Measurements from ENCODE around the gene FBXW4. TPM values are rescaled to one million over a fixed set of nuclear protein-coding genes. Genes with fewer than 3 reads are reported as not detected.
A peak's percentile ranks its signal among the peaks of the same experiment; 100 is the strongest.

FBXW4 gene
- 52.9 and 60.8 TPM in 2 replicates for total RNA-seq
- 32.7 and 37.1 TPM in 2 replicates for polyA plus RNA-seq
- 25.2 and 26.0 TPM in 2 replicates for polyA plus RNA-seq (2012)
- 41.7 and 96.3 TPM in 2 replicates for polyA minus RNA-seq (ENCODE audit: low replicate concordance)

- TF ChIP-seq CTCF (conservative IDR thresholded peaks at IDR 0.05 in 1 of 2, IDR thresholded peaks at IDR 0.05 in 1 of 2; ENCODE audit: low read depth in 1 of 2, low read length in 2 of 2) = no peak
- TF ChIP-seq EZH2 (IDR thresholded peaks at IDR 0.05; ENCODE audit: low read length, missing control alignments) = no peak
- H3K9me3 ChIP-seq (ENCODE audit: control insufficient read depth, insufficient read depth, low read depth, low read length) = no peaks in the 10 kb centered on the region
- no peaks in the 10 kb centered on the region for H3K27me3 ChIP-seq (ENCODE audit: control insufficient read depth, insufficient read depth, low read length)
- H3K27ac ChIP-seq (ENCODE audit: insufficient read depth, low read length) = peak within 1 kb of the TSS; percentile 98
- H3K9ac ChIP-seq (ENCODE audit: insufficient read depth, low read length) = peak within 1 kb of the TSS; percentile 97
- peaks cover 4% of the 10 kb centered on the region for H3K4me1 ChIP-seq (ENCODE audit: control insufficient read depth, extremely low read depth, insufficient read depth, low read length)
- peak within 1 kb of the TSS; percentile 82 to 95 (median 88) for H3K4me3 ChIP-seq (replicated peaks in 1 of 4; ENCODE audit: control extremely low read depth in 1 of 4, insufficient read depth in 1 of 4, low read depth in 3 of 4, low read length in 4 of 4)
- H3K4me2 ChIP-seq (ENCODE audit: extremely low read depth, insufficient read depth, low read length) = peak within 1 kb of the TSS; percentile 77
- DNase-seq (ENCODE audit: low read depth in 2 of 2) = peak; percentile 39 to 48
- no peaks in the 10 kb centered on the region for H4K20me1 ChIP-seq (ENCODE audit: control insufficient read depth, extremely low read depth, insufficient read depth, low read length)
- no peaks in the 10 kb centered on the region for H3K36me3 ChIP-seq (ENCODE audit: control insufficient read depth, insufficient read depth, low read length)
- peak within 1 kb of the TSS; percentile 94 for H2AFZ ChIP-seq (ENCODE audit: low read length)
- peaks cover 37% of the 10 kb centered on the region for H3K79me2 ChIP-seq (ENCODE audit: control insufficient read depth, insufficient read depth, low read length)
Measured at GRCh38 chr10:101694674-101695403, at the start of gene FBXW4. FBXW4 (minus strand) TSS chr10:101695170; CDS start chr10:101695105, 65 bp downstream.

GRCh38 chr10:101744267-101744666 is 49.3 kb upstream of the FBXW4 start:
- Histone ChIP-seq H3K4me1 (ENCODE audit: control insufficient read depth, extremely low read depth, insufficient read depth, low read length) (no peaks in the 10 kb centered on the region), H3K9me3 (ENCODE audit: control insufficient read depth, insufficient read depth, low read depth, low read length) (no peaks in the 10 kb centered on the region), H3K4me2 (ENCODE audit: extremely low read depth, insufficient read depth, low read length) (no peak overlapping the region), H2AFZ (ENCODE audit: low read length) (no peak overlapping the region), H3K9ac (ENCODE audit: insufficient read depth, low read length) (no peak overlapping the region), H3K36me3 (ENCODE audit: control insufficient read depth, insufficient read depth, low read length) (no peaks in the 10 kb centered on the region), H3K4me3 (replicated peaks in 1 of 4; ENCODE audit: control extremely low read depth in 1 of 4, insufficient read depth in 1 of 4, low read depth in 3 of 4, low read length in 4 of 4) (no peak overlapping the region), H3K79me2 (ENCODE audit: control insufficient read depth, insufficient read depth, low read length) (no peaks in the 10 kb centered on the region), H3K27ac (ENCODE audit: insufficient read depth, low read length) (no peak overlapping the region), H4K20me1 (ENCODE audit: control insufficient read depth, extremely low read depth, insufficient read depth, low read length) (no peaks in the 10 kb centered on the region), H3K27me3 (ENCODE audit: control insufficient read depth, insufficient read depth, low read length) (peaks cover 6% of the 10 kb centered on the region)
- DNase-seq (ENCODE audit: low read depth in 2 of 2) = peak in 1 of 2 donors; percentile 10
- TF ChIP-seq EZH2 (IDR thresholded peaks at IDR 0.05; ENCODE audit: low read length, missing control alignments) = no peak
- no peak for TF ChIP-seq CTCF (conservative IDR thresholded peaks at IDR 0.05 in 1 of 2, IDR thresholded peaks at IDR 0.05 in 1 of 2; ENCODE audit: low read depth in 1 of 2, low read length in 2 of 2)

DNA sequence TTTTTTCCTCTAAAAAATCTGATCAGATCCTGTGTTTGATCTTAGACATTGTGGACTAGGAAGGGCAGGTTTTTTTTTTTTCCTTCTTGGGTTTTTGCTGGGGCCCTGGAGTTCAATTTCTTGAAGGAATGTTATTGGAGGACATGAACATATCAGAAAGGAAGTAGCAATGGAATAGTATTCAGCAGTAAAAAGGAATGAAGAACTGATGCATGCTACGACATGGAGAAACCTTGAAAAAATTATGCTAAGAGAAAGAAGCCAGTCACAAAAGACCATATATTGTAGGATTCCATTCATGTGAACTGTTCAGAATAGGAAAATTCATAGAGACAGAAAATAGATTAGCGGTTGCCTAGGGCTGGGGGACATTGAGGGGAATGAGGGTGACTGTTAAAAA is 47.0 kb upstream of the FBXW4 start:
- TF ChIP-seq CTCF (conservative IDR thresholded peaks at IDR 0.05 in 1 of 2, IDR thresholded peaks at IDR 0.05 in 1 of 2; ENCODE audit: low read depth in 1 of 2, low read length in 2 of 2) (no peak), EZH2 (IDR thresholded peaks at IDR 0.05; ENCODE audit: low read length, missing control alignments) (no peak)
- H3K9ac ChIP-seq (ENCODE audit: insufficient read depth, low read length) = no peak overlapping the region

More for the DNA sequence above, 47.0 kb upstream of the FBXW4 start:
- DNase-seq (ENCODE audit: low read depth in 2 of 2) = no peak
- H3K9me3 ChIP-seq (ENCODE audit: control insufficient read depth, insufficient read depth, low read depth, low read length) = no peaks in the 10 kb centered on the region
- H3K36me3 ChIP-seq (ENCODE audit: control insufficient read depth, insufficient read depth, low read length) = no peaks in the 10 kb centered on the region
- no peaks in the 10 kb centered on the region for H3K79me2 ChIP-seq (ENCODE audit: control insufficient read depth, insufficient read depth, low read length)
- H3K27ac ChIP-seq (ENCODE audit: insufficient read depth, low read length) = no peak overlapping the region
- H3K4me2 ChIP-seq (ENCODE audit: extremely low read depth, insufficient read depth, low read length) = no peak overlapping the region
- no peaks in the 10 kb centered on the region for H4K20me1 ChIP-seq (ENCODE audit: control insufficient read depth, extremely low read depth, insufficient read depth, low read length)
- peaks cover 9% of the 10 kb centered on the region for H3K27me3 ChIP-seq (ENCODE audit: control insufficient read depth, insufficient read depth, low read length)
- no peak overlapping the region for H3K4me3 ChIP-seq (replicated peaks in 1 of 4; ENCODE audit: control extremely low read depth in 1 of 4, insufficient read depth in 1 of 4, low read depth in 3 of 4, low read length in 4 of 4)
- H2AFZ ChIP-seq (ENCODE audit: low read length) = no peak overlapping the region
- H3K4me1 ChIP-seq (ENCODE audit: control insufficient read depth, extremely low read depth, insufficient read depth, low read length) = no peaks in the 10 kb centered on the region
